Left renal cortex interstitium (tissue), 4 donors: ENCODE results near the gene DUOX1. TPM values are rescaled to one million over a fixed set of nuclear protein-coding genes. Genes with fewer than 3 reads are reported as not detected.
"Not testable (repeated sequence)": the region's sequence is repeated elsewhere in the genome, so short reads cannot be mapped to it uniquely, and the experiment has no call there.

Experiments
- DNase-seq, 4 donors: peaks; one replicate each; pipeline ENCODE4 v3.0.0-alpha.2; 2013; ENCODE audit warnings: low read depth in 4 of 4, low spot score in 2 of 4, missing footprints in 1 of 4
- polyA plus RNA-seq, 4 donors: library from polyadenylated mRNA; unstranded; fragments of 120-200 nt; gene quantifications; one replicate each; pipeline ENCODE4 v1.2.1, GENCODE V29; 2013; ENCODE audit not compliant: insufficient read length in 4 of 4

DUOX1 gene
- polyA plus RNA-seq, 4 donors, result 2.0 to 6.9 (median 3.8) TPM

GRCh38 chr15:45120081-45120972, 9.5 kb upstream of the DUOX1 start:
- no peak for DNase-seq

GRCh38 chr15:45121020-45121419, 8.8 kb upstream of the DUOX1 start:
- DNase-seq, result no peak

GRCh38 chr15:45121706-45122417, 7.9 kb upstream of the DUOX1 start:
- DNase-seq, result no peak

- DNase-seq, result no peak
These were observed 7.1 kb upstream of the DUOX1 start for GRCh38 chr15:45122719-45123118.

GRCh38 chr15:45123397-45123796, 6.4 kb upstream of the DUOX1 start:
- no peak for DNase-seq

GRCh38 chr15:45126535-45127158, 3.1 kb upstream of the DUOX1 start:
- DNase-seq, result no peak

- no peak for DNase-seq
These were observed 689 bp upstream of the DUOX1 start for GRCh38 chr15:45128971-45129639.

- no peak for DNase-seq
These were observed 652 bp downstream of the DUOX1 start for GRCh38 chr15:45130291-45131000.

GRCh38 chr15:45131510-45131909, 1.7 kb downstream of the DUOX1 start:
- no peak for DNase-seq

GRCh38 chr15:45132844-45133560, 3.2 kb downstream of the DUOX1 start:
- no peak for DNase-seq

- DNase-seq, result no peak
These were observed 3.7 kb downstream of the DUOX1 start for GRCh38 chr15:45133561-45133920.

- DNase-seq, result no peak
These were observed 4.3 kb downstream of the DUOX1 start for GRCh38 chr15:45134046-45134445.

- no peak for DNase-seq
These were observed 5.1 kb downstream of the DUOX1 start for GRCh38 chr15:45134682-45135604.

- DNase-seq, result not testable (repeated sequence)
These were observed 6.0 kb downstream of the DUOX1 start for GRCh38 chr15:45135705-45136377.

GRCh38 chr15:45136378-45136764, 6.6 kb downstream of the DUOX1 start:
- no peak for DNase-seq

GRCh38 chr15:45137703-45138102, 7.9 kb downstream of the DUOX1 start:
- no peak for DNase-seq

- no peak for DNase-seq
These were observed 9.3 kb downstream of the DUOX1 start for GRCh38 chr15:45138814-45139765.
